A549 (cell line): ENCODE data around the gene OR2A14. TPM values are rescaled to one million over a fixed set of nuclear protein-coding genes. Genes with fewer than 3 reads are reported as not detected.

ENCODE experiments used
- ATAC-seq, 2 experiments: fragments of 200-7000 bp in 1 of 2; fragments of >200 bp in 1 of 2; cut with Nextera tagmentation in 1 of 2; cut with Tn5 transposase in 1 of 2; 3 replicates each; pipeline versions ENCODE4 v1.8.0 to v1.9.1; 2018 to 2020; ENCODE audit warnings: mild to moderate bottlenecking in 1 of 2, moderate library complexity in 1 of 2
- CTCF ChIA-PET: fragments of 300-600 bp; sonication (Branson Sonifier 250); formaldehyde crosslinking; extraction: SDS; loops from one replicate; lab custom pipeline; 2021; ENCODE audit warnings: antibody characterized with exemption, inconsistent platforms; lab: Yijun Ruan, JAX
- POLR2A ChIA-PET: fragments of 350-600 bp; formaldehyde crosslinking; extraction: SDS; loops from one replicate; lab custom pipeline; 2021; ENCODE audit warnings: antibody characterized with exemption, inconsistent platforms; lab: Yijun Ruan, JAX
- DNase-seq, 2 experiments: peaks; one replicate each; pipeline versions ENCODE4 v3.0.0 to v3.0.0-alpha.2; 2011 to 2016; ENCODE audit warnings: low read depth in 1 of 2, low spot score in 1 of 2
- FAIRE-seq: peaks from 2 replicates; lab custom pipeline; 2011; peaks lifted over from hg19 to GRCh38; lab: Jason Lieb, UNC
- H3K27ac ChIP-seq, 2 experiments: fragments of >200 bp; sonication (Bioruptor Twin); formaldehyde crosslinking; 3 replicates each; pipeline ENCODE4 v1.5.1; 2016 to 2017
- H3K4me1 ChIP-seq: fragments of >200 bp; sonication (Bioruptor Twin); formaldehyde crosslinking; 3 replicates; pipeline ENCODE4 v1.6.1; 2016
- H3K4me2 ChIP-seq: fragments of >200 bp; sonication (Bioruptor Twin); formaldehyde crosslinking; 3 replicates; pipeline ENCODE4 v1.6.1; 2016
- H3K4me3 ChIP-seq: fragments of >200 bp; sonication (Bioruptor Twin); formaldehyde crosslinking; 3 replicates; pipeline ENCODE4 v1.5.1; 2016
- H3K9me3 ChIP-seq: fragments of >200 bp; sonication (Bioruptor Twin); formaldehyde crosslinking; 3 replicates; pipeline ENCODE4 v1.6.1; 2016
- ATOH8 ChIP-seq: fragments of 250-450 bp; sonication (Bioruptor Pico); IDR thresholded peaks from 2 replicates; pipeline ENCODE4 v1.5.0; 2020; ENCODE audit warnings: low read depth, mild to moderate bottlenecking, moderate library complexity
- CBX8 ChIP-seq: fragments of 200-600 bp; sonication (generic); IDR thresholded peaks from 2 replicates; pipeline ENCODE4 v1.6.1; 2016
- CEBPB ChIP-seq, 2 experiments: fragments of >200 bp in 1 of 2; sonication (Bioruptor Twin) in 1 of 2; formaldehyde crosslinking in 1 of 2; IDR thresholded peaks; 2 replicates each; pipeline ENCODE4 v1.6.1; 2012 to 2016
- CTCF ChIP-seq: fragments of >200 bp; sonication (Bioruptor Twin); formaldehyde crosslinking; IDR thresholded peaks from 3 replicates; pipeline ENCODE4 v1.5.1; 2016
- EHF ChIP-seq: fragments of 250-450 bp; sonication (Bioruptor Pico); IDR thresholded peaks from 2 replicates; pipeline ENCODE4 v1.5.0; 2020; ENCODE audit warnings: mild to moderate bottlenecking
- EHMT2 ChIP-seq: fragments of 200-600 bp; sonication (generic); IDR thresholded peaks from 2 replicates; pipeline ENCODE4 v1.6.1; 2016; ENCODE audit warnings: antibody characterized with exemption, low read depth, mild to moderate bottlenecking, moderate library complexity
- FOSB ChIP-seq: fragments of 250-450 bp; sonication (Bioruptor Pico); IDR thresholded peaks from 2 replicates; pipeline ENCODE4 v1.5.0; 2020; ENCODE audit warnings: mild to moderate bottlenecking, moderate library complexity
- FOXS1 ChIP-seq: fragments of 250-450 bp; sonication (Bioruptor Pico); IDR thresholded peaks from 2 replicates; pipeline ENCODE4 v1.5.0; 2020; ENCODE audit warnings: mild to moderate bottlenecking, moderate library complexity
- GATA3 ChIP-seq: IDR thresholded peaks from 2 replicates; pipeline ENCODE4 v1.6.1; 2012; ENCODE audit warnings: borderline replicate concordance
- HOXA7 ChIP-seq: fragments of 250-450 bp; sonication (Bioruptor Pico); IDR thresholded peaks from 2 replicates; pipeline ENCODE4 v1.5.0; 2020; ENCODE audit warnings: mild to moderate bottlenecking, moderate library complexity
- HOXB5 ChIP-seq: fragments of 250-450 bp; sonication (Bioruptor Pico); IDR thresholded peaks from 2 replicates; pipeline ENCODE4 v1.5.0; 2020; ENCODE audit warnings: mild to moderate bottlenecking, moderate library complexity
- KDM5A ChIP-seq: fragments of 200-600 bp; sonication (generic); IDR thresholded peaks from 2 replicates; pipeline ENCODE4 v1.6.1; 2016; ENCODE audit warnings: antibody characterized with exemption, mild to moderate bottlenecking
- NFE2L2 ChIP-seq: fragments of 150-350 bp; conservative IDR thresholded peaks from 2 replicates; pipeline ENCODE4 v1.6.1; 2014; ENCODE audit warnings: low read length
- NR3C1 ChIP-seq: fragments of >200 bp; sonication (Bioruptor Twin); formaldehyde crosslinking; IDR thresholded peaks from 3 replicates; pipeline ENCODE4 v1.6.1; 2017
- PBX3 ChIP-seq: IDR thresholded peaks from 2 replicates; pipeline ENCODE4 v1.6.1; 2012
- RARB ChIP-seq: fragments of 250-450 bp; sonication (Bioruptor Pico); IDR thresholded peaks from 2 replicates; pipeline ENCODE4 v1.8.0; 2021; ENCODE audit warnings: mild to moderate bottlenecking, moderate library complexity
- RCOR1 ChIP-seq: fragments of 150-350 bp; IDR thresholded peaks from 2 replicates; pipeline ENCODE4 v1.6.1; 2014; ENCODE audit warnings: antibody characterized with exemption, low read length, low read depth
- RFX5 ChIP-seq: fragments of 450-650 bp; IDR thresholded peaks from 2 replicates; pipeline ENCODE4 v1.7.1; 2014; ENCODE audit warnings: antibody characterized with exemption, mild to moderate bottlenecking, moderate library complexity
- RNF2 ChIP-seq: fragments of 200-600 bp; sonication (generic); IDR thresholded peaks from 2 replicates; pipeline ENCODE4 v1.6.1; 2016; ENCODE audit warnings: low read depth, mild to moderate bottlenecking, antibody characterized with exemption, moderate library complexity, borderline replicate concordance
- SMC3 ChIP-seq: fragments of >200 bp; sonication (Bioruptor Twin); formaldehyde crosslinking; IDR thresholded peaks from 3 replicates; pipeline ENCODE4 v1.6.1; 2018; ENCODE audit warnings: inconsistent platforms
- SREBF2 ChIP-seq: fragments of 450-650 bp; IDR thresholded peaks from 2 replicates; pipeline ENCODE4 v1.6.1; 2014; ENCODE audit warnings: mild to moderate bottlenecking, moderate library complexity
- TFCP2L1 ChIP-seq: fragments of 250-450 bp; sonication (Bioruptor Pico); IDR thresholded peaks from 2 replicates; pipeline ENCODE4 v1.5.0; 2021; ENCODE audit warnings: mild to moderate bottlenecking
- TP53 ChIP-seq: fragments of 250-450 bp; sonication (Bioruptor Pico); IDR thresholded peaks from 2 replicates; pipeline ENCODE4 v1.5.0; 2021; ENCODE audit warnings: mild to moderate bottlenecking, moderate library complexity
- ZFP36 ChIP-seq: fragments of 450-650 bp; IDR thresholded peaks from 2 replicates; pipeline ENCODE4 v1.6.1; 2014; ENCODE audit warnings: borderline replicate concordance; ENCODE audit not compliant: partially characterized antibody
- WGBS: methylation state at CpG from one replicate; pipeline ENCODE4 v1.1.6; 2017; ENCODE audit errors: missing lambda C conversion rate; 5-methylcytosine and 5-hydroxymethylcytosine counted together
- polyA plus RNA-seq, 4 experiments: library from polyadenylated mRNA; depleted of rRNA in 3 of 4; stranded (reverse); fragments of >200 nt; fragmentation: RNase III in 1 of 4; extraction: RNeasy Plus Mini Kit Qiagen cat#74134 plus additional on column Dnase treatment in 1 of 4; gene quantifications; 2 replicates in 3 of 4; 3 replicates in 1 of 4; pipeline ENCODE4 v1.2.3, GENCODE V29; 2011 to 2017
- TF ChIP-seq, protein P1 (sequence below): fragments of >200 bp; sonication (Bioruptor Twin); formaldehyde crosslinking; IDR thresholded peaks from 3 replicates; pipeline ENCODE4 v1.6.1; 2016
- TF ChIP-seq, protein P2 (sequence below): IDR thresholded peaks from 2 replicates; pipeline ENCODE4 v1.6.1; 2012; ENCODE audit warnings: low read depth, borderline replicate concordance

OR2A14 gene
- polyA plus RNA-seq, 2 of the 4 experiments (the other 2 are of a cell fraction), result not detected

DNA sequence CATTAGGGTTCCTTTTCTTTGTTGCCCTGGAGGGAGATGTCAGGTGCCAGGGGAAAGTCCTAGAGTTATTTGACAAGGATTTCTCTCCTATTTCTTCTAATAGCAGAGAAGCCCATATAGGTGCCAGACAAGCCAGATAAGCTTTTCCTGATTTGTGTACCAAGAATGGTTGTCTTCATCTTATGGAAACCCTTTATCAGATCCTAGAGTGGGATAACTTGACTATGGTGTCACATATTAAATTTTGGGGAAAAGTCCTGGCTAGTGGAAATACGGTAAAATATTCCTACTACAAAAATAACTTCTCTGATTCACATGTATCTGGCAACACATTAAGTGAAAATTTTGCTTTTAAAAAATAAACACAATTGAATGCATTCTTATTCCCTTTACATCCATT lies 35.7 kb upstream of the OR2A14 start (continued):
- TF ChIP-seq, protein P1, sequence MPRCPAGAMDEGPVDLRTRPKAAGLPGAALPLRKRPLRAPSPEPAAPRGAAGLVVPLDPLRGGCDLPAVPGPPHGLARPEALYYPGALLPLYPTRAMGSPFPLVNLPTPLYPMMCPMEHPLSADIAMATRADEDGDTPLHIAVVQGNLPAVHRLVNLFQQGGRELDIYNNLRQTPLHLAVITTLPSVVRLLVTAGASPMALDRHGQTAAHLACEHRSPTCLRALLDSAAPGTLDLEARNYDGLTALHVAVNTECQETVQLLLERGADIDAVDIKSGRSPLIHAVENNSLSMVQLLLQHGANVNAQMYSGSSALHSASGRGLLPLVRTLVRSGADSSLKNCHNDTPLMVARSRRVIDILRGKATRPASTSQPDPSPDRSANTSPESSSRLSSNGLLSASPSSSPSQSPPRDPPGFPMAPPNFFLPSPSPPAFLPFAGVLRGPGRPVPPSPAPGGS, result no peak
- TF ChIP-seq GATA3 (no peak), CBX8 (no peak), FOSB (no peak), NFE2L2 (no peak), RFX5 (no peak)

DNA sequence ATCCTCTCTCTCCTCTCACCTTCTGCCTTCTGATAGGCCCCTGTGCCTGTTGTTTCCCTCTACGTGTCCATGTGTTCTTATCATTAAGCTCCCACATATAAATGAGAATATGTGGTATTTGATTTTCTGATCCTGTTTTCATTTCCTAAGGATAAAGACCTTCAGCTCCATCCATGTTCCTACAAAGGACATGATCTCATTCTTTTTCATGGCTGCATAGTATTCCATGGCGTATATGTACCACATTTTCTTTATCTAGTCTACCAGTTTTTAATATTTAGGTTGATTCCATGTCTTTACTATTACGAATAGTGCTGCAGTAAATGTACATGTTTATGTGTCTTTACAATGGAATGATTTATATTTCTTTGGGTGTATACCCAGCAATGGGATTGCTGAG lies 32.3 kb upstream of the OR2A14 start:
- Histone ChIP-seq H3K9me3 (no peaks in the 10 kb centered on the region), H3K4me1 (no peaks in the 10 kb centered on the region), H3K4me3 (no peak overlapping the region), H3K4me2 (no peak overlapping the region), H3K27ac (no peak overlapping the region)
- no peak for ATAC-seq
- 32% methylated on average over 3 of the region's 3 CpGs for WGBS
- no peak for FAIRE-seq
- CTCF ChIA-PET, result no interaction called here
- POLR2A ChIA-PET, result no interaction called here
- TF ChIP-seq EHF (CRISPR knock-in tag) (no peak), HOXA7 (no peak), ZFP36 (no peak), CBX8 (no peak), NFE2L2 (no peak), SMC3 (no peak), TP53 (no peak), KDM5A (no peak), TFCP2L1 (CRISPR knock-in tag) (no peak), CEBPB (IDR thresholded peaks at IDR 0.05) (no peak), RFX5 (no peak), RARB (no peak), NR3C1 (no peak), HOXB5 (CRISPR knock-in tag) (no peak), RNF2 (no peak), ATOH8 (no peak), EHMT2 (no peak), FOXS1 (CRISPR knock-in tag) (no peak)
- TF ChIP-seq, protein P2, sequence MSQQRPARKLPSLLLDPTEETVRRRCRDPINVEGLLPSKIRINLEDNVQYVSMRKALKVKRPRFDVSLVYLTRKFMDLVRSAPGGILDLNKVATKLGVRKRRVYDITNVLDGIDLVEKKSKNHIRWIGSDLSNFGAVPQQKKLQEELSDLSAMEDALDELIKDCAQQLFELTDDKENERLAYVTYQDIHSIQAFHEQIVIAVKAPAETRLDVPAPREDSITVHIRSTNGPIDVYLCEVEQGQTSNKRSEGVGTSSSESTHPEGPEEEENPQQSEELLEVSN, result no peak
- DNase-seq, result no peak

DNA sequence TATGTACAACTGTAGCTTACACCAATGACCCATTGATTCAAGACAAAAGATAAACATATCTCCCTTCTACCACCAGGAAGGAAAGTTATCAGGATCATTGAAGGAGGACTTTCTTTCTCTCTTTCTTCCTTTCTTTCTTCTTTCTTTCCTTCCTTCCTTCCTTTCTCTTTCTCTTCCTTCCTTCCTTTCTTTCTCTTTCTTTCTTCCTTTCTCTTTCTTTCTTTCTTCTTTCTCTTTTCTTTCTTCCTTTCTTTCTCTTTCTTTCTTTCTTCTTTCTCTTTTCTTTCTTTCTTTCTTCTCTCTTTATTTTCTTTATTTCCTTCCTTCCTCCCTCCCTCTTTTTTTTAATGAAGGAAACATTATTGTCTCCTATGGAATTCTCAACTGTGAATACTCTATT lies 24.2 kb upstream of the OR2A14 start:
- no peaks in the 10 kb centered on the region for H3K4me1 ChIP-seq
- ATAC-seq (no peak), FAIRE-seq (no peak), DNase-seq (no peak)
- TF ChIP-seq NR3C1 (no peak), TP53 (no peak), RCOR1 (no peak), CTCF (no peak), PBX3 (no peak), HOXA7 (no peak), SREBF2 (no peak)
- no peaks in the 10 kb centered on the region for H3K9me3 ChIP-seq
- ChIA-PET CTCF (interaction anchor here (1.7 kb wide), 1 partner anchor 29 kb away, joined by 5 read pairs; no protein-coding TSS in a partner anchor), POLR2A (no interaction called here)
- H3K4me3 ChIP-seq, result no peak overlapping the region
- no peak overlapping the region for H3K4me2 ChIP-seq
- H3K27ac ChIP-seq, result no peak overlapping the region
